ENCODE results near the gene ALPL.

ALPL gene

DNA sequence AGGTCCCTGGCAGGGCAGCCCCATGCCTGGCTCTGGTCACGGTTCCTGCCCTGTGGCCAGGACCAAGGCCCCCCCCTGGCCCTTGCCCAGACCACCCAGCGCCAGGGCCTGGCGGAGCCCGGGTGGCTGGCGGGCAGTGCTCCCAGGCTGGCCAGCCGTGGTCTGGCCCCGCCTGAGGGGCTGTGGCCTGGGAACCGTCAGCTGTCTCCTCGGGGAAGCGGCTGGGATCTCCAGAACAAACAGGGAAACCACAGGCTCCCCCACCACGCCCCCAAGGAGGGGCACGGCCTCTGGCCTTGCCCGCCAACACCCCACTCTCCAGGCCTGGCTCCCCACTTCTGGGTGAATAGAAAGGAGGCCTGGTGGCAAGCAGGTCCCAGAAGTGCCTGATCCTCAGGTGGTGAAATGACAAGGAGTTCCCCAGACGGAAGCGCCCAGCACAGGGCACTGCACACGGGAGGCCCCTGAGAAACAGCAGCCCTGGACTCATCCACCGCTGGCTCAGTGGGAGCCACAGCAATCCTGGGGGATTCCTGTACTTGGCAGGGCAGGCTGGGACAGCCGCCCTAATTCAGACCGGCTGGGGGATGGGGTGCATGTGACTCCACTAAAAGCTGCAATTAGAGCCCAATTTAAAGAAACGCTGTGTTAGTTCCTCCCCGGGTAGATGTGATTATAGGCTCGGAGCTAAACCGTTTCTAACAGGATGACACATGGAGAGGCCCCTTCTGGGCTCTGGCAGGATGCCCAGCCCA, 81.1 kb downstream of the ALPL start:
- H3K9me3 ChIP-seq (ENCODE audit: severe bottlenecking), result no peaks in the 10 kb centered on the region
- no peak overlapping the region for H3K27ac ChIP-seq
- TF ChIP-seq, protein P1, sequence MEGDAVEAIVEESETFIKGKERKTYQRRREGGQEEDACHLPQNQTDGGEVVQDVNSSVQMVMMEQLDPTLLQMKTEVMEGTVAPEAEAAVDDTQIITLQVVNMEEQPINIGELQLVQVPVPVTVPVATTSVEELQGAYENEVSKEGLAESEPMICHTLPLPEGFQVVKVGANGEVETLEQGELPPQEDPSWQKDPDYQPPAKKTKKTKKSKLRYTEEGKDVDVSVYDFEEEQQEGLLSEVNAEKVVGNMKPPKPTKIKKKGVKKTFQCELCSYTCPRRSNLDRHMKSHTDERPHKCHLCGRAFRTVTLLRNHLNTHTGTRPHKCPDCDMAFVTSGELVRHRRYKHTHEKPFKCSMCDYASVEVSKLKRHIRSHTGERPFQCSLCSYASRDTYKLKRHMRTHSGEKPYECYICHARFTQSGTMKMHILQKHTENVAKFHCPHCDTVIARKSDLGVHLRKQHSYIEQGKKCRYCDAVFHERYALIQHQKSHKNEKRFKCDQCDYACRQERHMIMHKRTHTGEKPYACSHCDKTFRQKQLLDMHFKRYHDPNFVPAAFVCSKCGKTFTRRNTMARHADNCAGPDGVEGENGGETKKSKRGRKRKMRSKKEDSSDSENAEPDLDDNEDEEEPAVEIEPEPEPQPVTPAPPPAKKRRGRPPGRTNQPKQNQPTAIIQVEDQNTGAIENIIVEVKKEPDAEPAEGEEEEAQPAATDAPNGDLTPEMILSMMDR (IDR thresholded peaks at IDR 0.05; ENCODE audit: low read depth, low read length), result no peak
- no peaks in the 10 kb centered on the region for H3K27me3 ChIP-seq (ENCODE audit: insufficient read depth, low read depth, severe bottlenecking)
- no peak overlapping the region for H3K4me3 ChIP-seq (ENCODE audit: low read depth, low read length)
- no peak for DNase-seq
- H3K36me3 ChIP-seq, result no peaks in the 10 kb centered on the region; the same call in 1 of the 2 replicates

DNA sequence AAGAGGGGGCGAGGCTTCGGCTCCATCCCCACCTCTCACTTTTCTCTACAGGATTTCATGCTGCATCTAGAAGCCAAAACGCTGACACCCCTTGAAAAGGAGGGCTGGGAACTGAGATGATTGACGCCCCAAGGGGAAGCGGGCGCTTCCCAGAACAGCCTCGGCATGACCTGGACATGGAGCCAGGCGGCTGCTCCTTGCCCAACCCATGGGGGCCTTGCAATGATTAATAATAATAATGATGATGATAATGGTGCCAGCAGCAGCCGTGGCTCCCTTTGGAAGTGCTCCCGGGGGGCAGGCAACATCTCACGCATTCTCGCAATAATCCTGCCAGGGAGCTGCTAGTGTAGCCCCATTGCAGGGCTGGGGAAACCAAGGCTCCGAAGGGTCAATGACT, 81.7 kb downstream of the ALPL start:
- Histone ChIP-seq H3K27me3 (ENCODE audit: insufficient read depth, low read depth, severe bottlenecking) (no peaks in the 10 kb centered on the region), H3K27ac (no peak overlapping the region), H3K4me3 (ENCODE audit: low read depth, low read length) (no peak overlapping the region), H3K9me3 (ENCODE audit: severe bottlenecking) (no peaks in the 10 kb centered on the region), H3K36me3 (no peaks in the 10 kb centered on the region; the same call in 1 of the 2 replicates)
- DNase-seq, result no peak
- TF ChIP-seq, protein P1 (IDR thresholded peaks at IDR 0.05; ENCODE audit: low read depth, low read length), result no peak

DNA sequence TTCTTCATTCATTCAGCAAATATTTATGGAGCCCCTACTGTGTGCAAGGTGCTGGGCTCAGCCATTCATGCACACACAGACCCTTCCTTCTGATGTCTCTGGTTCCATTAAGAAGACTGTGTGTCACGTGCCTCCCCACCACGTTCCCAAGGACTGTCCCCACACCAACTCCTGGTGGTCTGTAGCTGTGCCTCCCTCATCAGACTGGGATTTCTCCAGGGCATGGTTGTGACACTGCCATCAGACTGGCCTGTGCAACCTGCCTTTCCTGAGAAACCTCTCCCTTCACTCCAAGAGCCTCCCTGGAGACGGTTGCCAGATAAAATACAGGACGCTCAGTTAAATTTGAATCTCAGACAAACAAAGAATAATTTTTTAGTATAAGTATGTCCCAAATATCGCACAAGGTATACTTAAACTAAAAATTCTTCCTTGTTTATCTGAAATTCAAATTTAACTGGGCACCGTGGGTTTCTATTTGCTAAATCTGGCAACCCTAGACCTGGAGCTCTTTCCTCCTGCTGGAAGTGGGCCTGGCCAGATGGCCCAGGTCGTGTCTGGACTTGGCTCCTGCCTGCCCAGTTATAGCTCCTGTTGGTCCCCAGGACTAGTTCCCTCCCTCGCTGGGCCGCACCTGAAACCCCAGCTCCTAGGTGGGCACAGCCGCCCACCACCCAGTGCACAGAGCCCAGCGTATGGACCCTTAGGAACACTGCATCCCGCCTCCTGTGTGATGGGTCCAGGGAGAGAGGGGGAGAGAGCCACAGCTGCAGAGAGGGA, 83.1 kb downstream of the ALPL start:
- H3K9me3 ChIP-seq (ENCODE audit: severe bottlenecking), result no peaks in the 10 kb centered on the region
- no peaks in the 10 kb centered on the region for H3K27me3 ChIP-seq (ENCODE audit: insufficient read depth, low read depth, severe bottlenecking)
- TF ChIP-seq, protein P1 (IDR thresholded peaks at IDR 0.05; ENCODE audit: low read depth, low read length), result no peak
- H3K36me3 ChIP-seq, result peaks cover 3% of the 10 kb centered on the region
- peak overlapping the region; percentile 46 for H3K27ac ChIP-seq
- no peak overlapping the region for H3K4me3 ChIP-seq (ENCODE audit: low read depth, low read length)
- DNase-seq, result peak; percentile 42

DNA sequence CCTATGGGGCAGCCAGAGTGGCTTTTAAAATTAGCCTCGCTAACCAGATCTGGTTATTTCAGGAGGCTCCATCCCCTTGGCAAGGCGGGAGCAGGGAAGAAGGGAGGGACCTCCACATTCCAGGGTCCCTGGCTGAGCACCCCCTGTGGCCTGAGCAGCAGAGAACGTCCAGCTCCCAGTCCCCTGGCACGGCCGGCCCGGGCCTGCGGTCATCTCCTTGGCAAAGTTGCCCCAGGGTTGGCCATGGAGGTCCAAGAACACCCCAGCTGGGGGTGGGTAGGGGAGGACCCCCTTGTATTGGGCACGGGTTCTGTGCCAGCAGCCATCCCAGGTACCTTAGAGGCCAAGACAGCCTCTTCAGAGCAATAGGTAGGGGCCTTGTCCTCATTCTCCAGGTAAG, 84.0 kb downstream of the ALPL start:
- Histone ChIP-seq H3K9me3 (ENCODE audit: severe bottlenecking) (no peaks in the 10 kb centered on the region), H3K27me3 (ENCODE audit: insufficient read depth, low read depth, severe bottlenecking) (no peaks in the 10 kb centered on the region), H3K27ac (peak overlapping the region; percentile 46), H3K36me3 (peaks cover 3% of the 10 kb centered on the region), H3K4me3 (ENCODE audit: low read depth, low read length) (no peak overlapping the region)
- TF ChIP-seq, protein P1 (IDR thresholded peaks at IDR 0.05; ENCODE audit: low read depth, low read length), result no peak
- no peak for DNase-seq

DNA sequence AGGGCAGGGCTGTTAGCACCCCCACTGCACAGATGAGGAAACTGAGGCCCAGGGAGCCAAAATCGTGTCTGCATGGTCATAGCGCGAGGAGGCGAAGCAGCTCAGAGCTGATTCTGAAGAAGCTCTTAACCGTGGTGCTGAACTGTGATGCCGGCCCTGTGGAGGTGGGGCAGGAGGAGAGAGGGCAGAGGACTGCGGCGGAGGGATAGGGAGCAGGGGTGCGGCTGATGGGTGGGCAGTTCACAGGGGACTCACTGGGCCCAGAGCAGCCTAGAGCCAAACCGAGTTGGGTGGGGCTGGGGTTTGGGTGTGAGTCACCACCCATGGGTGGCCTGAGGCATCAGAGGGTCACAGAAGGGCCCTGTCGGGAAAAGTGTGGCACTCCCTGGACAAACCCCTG, 85.3 kb downstream of the ALPL start:
- DNase-seq, result no peak

More for the DNA sequence above, 85.3 kb downstream of the ALPL start:
- H3K36me3 ChIP-seq, result peaks cover 3% of the 10 kb centered on the region
- H3K9me3 ChIP-seq (ENCODE audit: severe bottlenecking), result no peaks in the 10 kb centered on the region
- TF ChIP-seq, protein P1 (IDR thresholded peaks at IDR 0.05; ENCODE audit: low read depth, low read length), result no peak
- no peak overlapping the region for H3K4me3 ChIP-seq (ENCODE audit: low read depth, low read length)
- H3K27me3 ChIP-seq (ENCODE audit: insufficient read depth, low read depth, severe bottlenecking), result no peaks in the 10 kb centered on the region
- no peak overlapping the region for H3K27ac ChIP-seq
